ENCODE measurements around the gene VPS50.

DNA sequence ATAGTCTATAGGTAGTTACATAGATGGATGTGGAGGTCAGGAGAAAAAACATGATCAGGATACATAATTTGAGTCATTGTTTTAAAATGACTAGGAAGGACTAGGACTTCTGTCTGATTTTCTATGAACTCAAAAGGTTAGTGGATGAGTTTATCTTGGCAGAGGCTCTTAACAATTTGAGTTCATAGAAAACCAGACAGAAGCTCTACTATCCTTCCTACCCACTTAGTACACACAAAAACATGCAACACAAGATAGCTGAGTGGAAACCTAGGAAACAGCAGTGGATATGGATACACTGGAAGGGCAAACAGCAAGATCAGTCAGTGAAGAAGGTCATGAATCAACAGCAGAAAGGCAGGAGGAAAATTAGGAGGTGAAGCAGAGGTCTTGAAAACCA lies 84.6 kb downstream of the VPS50 start:
- TF ChIP-seq, protein P1, sequence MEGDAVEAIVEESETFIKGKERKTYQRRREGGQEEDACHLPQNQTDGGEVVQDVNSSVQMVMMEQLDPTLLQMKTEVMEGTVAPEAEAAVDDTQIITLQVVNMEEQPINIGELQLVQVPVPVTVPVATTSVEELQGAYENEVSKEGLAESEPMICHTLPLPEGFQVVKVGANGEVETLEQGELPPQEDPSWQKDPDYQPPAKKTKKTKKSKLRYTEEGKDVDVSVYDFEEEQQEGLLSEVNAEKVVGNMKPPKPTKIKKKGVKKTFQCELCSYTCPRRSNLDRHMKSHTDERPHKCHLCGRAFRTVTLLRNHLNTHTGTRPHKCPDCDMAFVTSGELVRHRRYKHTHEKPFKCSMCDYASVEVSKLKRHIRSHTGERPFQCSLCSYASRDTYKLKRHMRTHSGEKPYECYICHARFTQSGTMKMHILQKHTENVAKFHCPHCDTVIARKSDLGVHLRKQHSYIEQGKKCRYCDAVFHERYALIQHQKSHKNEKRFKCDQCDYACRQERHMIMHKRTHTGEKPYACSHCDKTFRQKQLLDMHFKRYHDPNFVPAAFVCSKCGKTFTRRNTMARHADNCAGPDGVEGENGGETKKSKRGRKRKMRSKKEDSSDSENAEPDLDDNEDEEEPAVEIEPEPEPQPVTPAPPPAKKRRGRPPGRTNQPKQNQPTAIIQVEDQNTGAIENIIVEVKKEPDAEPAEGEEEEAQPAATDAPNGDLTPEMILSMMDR (IDR thresholded peaks at IDR 0.05; ENCODE audit: extremely low read depth in 1 of 2, insufficient read depth in 1 of 2, low read depth in 1 of 2, low read length in 2 of 2): no peak
- TF ChIP-seq POLR2AphosphoS5 (IDR thresholded peaks at IDR 0.05; ENCODE audit: insufficient read depth, low read depth, low read length) (no peak), POLR2A (IDR thresholded peaks at IDR 0.05; ENCODE audit: low read depth, low read length) (no peak), EZH2 (IDR thresholded peaks at IDR 0.05; ENCODE audit: borderline replicate concordance, low read depth, low read length, severe bottlenecking) (no peak)
